Trophoblast cell (in vitro differentiated cells and primary cell): Measurements from ENCODE around the gene HPSE2.

Source experiments
- DNase-seq, 2 donors: peaks; one replicate each; pipeline ENCODE4 v3.0.0-alpha.2; 2016
- H2AFZ ChIP-seq: 2 replicates; pipeline ENCODE4 v1.6.1; 2013; ENCODE audit warnings: low read length, moderate library complexity, mild to moderate bottlenecking; ENCODE audit not compliant: insufficient read depth, poor library complexity
- H2AK5ac ChIP-seq: 2 replicates; pipeline ENCODE4 v1.6.1; 2013; ENCODE audit warnings: mild to moderate bottlenecking, low read length
- H2BK120ac ChIP-seq: 2 replicates; pipeline ENCODE4 v1.6.1; 2013; ENCODE audit warnings: low read length, mild to moderate bottlenecking, moderate library complexity; ENCODE audit not compliant: insufficient read depth, poor library complexity
- H2BK12ac ChIP-seq: 2 replicates; pipeline ENCODE4 v1.6.1; 2013; ENCODE audit warnings: mild to moderate bottlenecking, low read length, moderate library complexity
- H2BK5ac ChIP-seq: 2 replicates; pipeline ENCODE4 v1.6.1; 2013; ENCODE audit warnings: low read length, low read depth, moderate library complexity, mild to moderate bottlenecking; ENCODE audit not compliant: poor library complexity
- H3K14ac ChIP-seq: 2 replicates; pipeline ENCODE4 v1.6.1; 2013; ENCODE audit warnings: mild to moderate bottlenecking, low read length
- H3K18ac ChIP-seq: 2 replicates; pipeline ENCODE4 v1.6.1; 2013; ENCODE audit warnings: mild to moderate bottlenecking, low read length
- H3K23ac ChIP-seq: 2 replicates; pipeline ENCODE4 v1.6.1; 2013; ENCODE audit warnings: low read length
- H3K27ac ChIP-seq: 2 replicates; pipeline ENCODE4 v1.5.1; 2013; ENCODE audit warnings: low read depth, mild to moderate bottlenecking, inconsistent platforms, low read length, moderate library complexity
- H3K27me3 ChIP-seq: 2 replicates; pipeline ENCODE4 v1.6.1; 2013; ENCODE audit warnings: inconsistent platforms, mild to moderate bottlenecking, low read length, moderate library complexity; ENCODE audit not compliant: insufficient read depth
- H3K36me3 ChIP-seq, 2 experiments: 1 replicate in 1 of 2; 2 replicates in 1 of 2; pipeline ENCODE4 v1.6.1; 2013; ENCODE audit warnings: low read length in 2 of 2, mild to moderate bottlenecking in 2 of 2, moderate library complexity in 1 of 2; ENCODE audit not compliant: insufficient read depth in 2 of 2, control insufficient read depth in 1 of 2
- H3K4ac ChIP-seq: 2 replicates; pipeline ENCODE4 v1.6.1; 2013; ENCODE audit warnings: low read depth, mild to moderate bottlenecking, low read length, moderate library complexity
- H3K4me1 ChIP-seq, 2 experiments: 1 replicate in 1 of 2; 2 replicates in 1 of 2; pipeline ENCODE4 v1.6.1; 2013; ENCODE audit warnings: low read length in 2 of 2, mild to moderate bottlenecking in 2 of 2, moderate library complexity in 1 of 2; ENCODE audit not compliant: insufficient read depth in 2 of 2, control insufficient read depth in 1 of 2
- H3K4me2 ChIP-seq: 2 replicates; pipeline ENCODE4 v1.6.1; 2013; ENCODE audit warnings: inconsistent platforms, mild to moderate bottlenecking, low read length, moderate library complexity
- H3K4me3 ChIP-seq: 2 replicates; pipeline ENCODE4 v1.5.1; 2013; ENCODE audit warnings: mild to moderate bottlenecking, low read depth, low read length, inconsistent platforms
- H3K79me1 ChIP-seq: one replicate; pipeline ENCODE4 v1.6.1; 2013; ENCODE audit warnings: low read length
- H3K79me2 ChIP-seq: 2 replicates; pipeline ENCODE4 v1.6.1; 2013; ENCODE audit warnings: low read length, mild to moderate bottlenecking; ENCODE audit not compliant: control insufficient read depth, insufficient read depth, poor library complexity
- H3K9ac ChIP-seq: 2 replicates; pipeline ENCODE4 v1.6.1; 2013; ENCODE audit warnings: mild to moderate bottlenecking, low read length
- H3K9me3 ChIP-seq: 2 replicates; pipeline ENCODE4 v1.6.1; 2013; ENCODE audit warnings: low read depth, mild to moderate bottlenecking, control low read depth, inconsistent platforms, low read length; ENCODE audit not compliant: insufficient read depth
- H4K12ac ChIP-seq: 2 replicates; pipeline ENCODE4 v1.6.1; 2013; ENCODE audit warnings: low read depth, mild to moderate bottlenecking, low read length, moderate library complexity
- H4K8ac ChIP-seq: 2 replicates; pipeline ENCODE4 v1.6.1; 2013; ENCODE audit warnings: low read depth, mild to moderate bottlenecking, low read length, moderate library complexity
- H4K91ac ChIP-seq: one replicate; pipeline ENCODE4 v1.6.1; 2013; ENCODE audit warnings: low read depth, mild to moderate bottlenecking, low read length, moderate library complexity
- WGBS: extraction: QIAGEN DNeasy Blood & Tissue Kit; methylation state at CpG from one replicate; pipeline ENCODE4 v1.1.7; 2013; ENCODE audit warnings: missing lambda C conversion rate; ENCODE audit not compliant: insufficient read length, insufficient coverage; ENCODE audit errors: extremely low coverage; 5-methylcytosine and 5-hydroxymethylcytosine counted together

The HPSE2 gene

GRCh38 chr10:99085358-99085757 lies 150.3 kb downstream of the HPSE2 start:
- Histone ChIP-seq H3K27ac (no peak overlapping the region), H2BK5ac (no peak overlapping the region), H3K23ac (no peak overlapping the region), H3K79me1 (no peaks in the 10 kb centered on the region), H3K9me3 (no peaks in the 10 kb centered on the region), H3K79me2 (no peaks in the 10 kb centered on the region), H3K27me3 (no peaks in the 10 kb centered on the region), H3K4me3 (no peak overlapping the region), H3K4ac (no peak overlapping the region), H3K4me2 (no peak overlapping the region), H4K91ac (no peak overlapping the region), H3K4me1 (no peaks in the 10 kb centered on the region), H2AK5ac (no peak overlapping the region), H2AFZ (no peak overlapping the region), H3K14ac (no peak overlapping the region), H3K36me3 (no peaks in the 10 kb centered on the region), H4K8ac (no peak overlapping the region), H3K9ac (no peak overlapping the region), H4K12ac (no peak overlapping the region), H3K18ac (no peak overlapping the region), H2BK120ac (no peak overlapping the region), H2BK12ac (no peak overlapping the region)
- DNase-seq = no peak
- no CpG with 5 or more reads among the region's 2 CpGs for WGBS

DNA sequence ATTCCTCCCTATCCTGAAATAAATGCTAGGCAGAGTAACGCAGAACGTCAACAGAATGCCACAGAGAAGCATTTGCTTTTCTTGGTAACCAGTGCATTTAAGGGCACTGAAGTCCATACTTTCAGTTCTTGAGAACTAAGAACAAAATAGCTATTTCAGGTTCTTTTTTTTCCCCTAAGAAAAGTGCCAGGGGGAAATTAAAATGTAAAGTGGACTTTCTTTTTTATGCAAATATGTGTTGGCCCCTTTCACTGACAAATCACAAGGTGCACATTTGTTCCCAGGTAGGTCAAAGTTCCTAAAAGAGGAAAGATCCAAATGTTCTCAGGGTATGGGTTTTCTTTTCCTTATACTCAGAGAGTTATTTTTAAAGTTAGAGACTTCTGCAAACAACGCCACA lies 151.5 kb downstream of the HPSE2 start:
- Histone ChIP-seq H2BK5ac (no peak overlapping the region), H2AK5ac (no peak overlapping the region)
- WGBS = no CpG with 5 or more reads among the region's 3 CpGs

GRCh38 chr10:99080275-99080945 lies 155.2 kb downstream of the HPSE2 start:
- Histone ChIP-seq H3K27me3 (no peaks in the 10 kb centered on the region), H2AFZ (no peak overlapping the region), H3K18ac (no peak overlapping the region), H3K79me2 (no peaks in the 10 kb centered on the region), H3K4ac (no peak overlapping the region), H3K79me1 (no peaks in the 10 kb centered on the region), H2AK5ac (no peak overlapping the region), H4K8ac (no peak overlapping the region), H3K14ac (no peak overlapping the region), H3K9me3 (no peaks in the 10 kb centered on the region), H3K4me3 (no peak overlapping the region), H2BK120ac (no peak overlapping the region), H3K4me1 (no peaks in the 10 kb centered on the region), H4K12ac (no peak overlapping the region), H3K4me2 (no peak overlapping the region), H2BK12ac (no peak overlapping the region), H3K9ac (no peak overlapping the region), H4K91ac (no peak overlapping the region), H3K36me3 (no peaks in the 10 kb centered on the region), H3K27ac (no peak overlapping the region), H2BK5ac (no peak overlapping the region), H3K23ac (no peak overlapping the region)
- no CpG with 5 or more reads among the region's 1 CpG for WGBS
- DNase-seq = no peak

More for the DNA sequence above, 151.5 kb downstream of the HPSE2 start:
- Histone ChIP-seq H3K36me3 (no peaks in the 10 kb centered on the region), H4K8ac (no peak overlapping the region), H3K9me3 (no peaks in the 10 kb centered on the region), H3K4me2 (no peak overlapping the region), H3K4me3 (no peak overlapping the region), H4K91ac (no peak overlapping the region), H2BK120ac (no peak overlapping the region), H3K4me1 (no peaks in the 10 kb centered on the region), H3K14ac (no peak overlapping the region), H3K27me3 (no peaks in the 10 kb centered on the region), H3K79me2 (no peaks in the 10 kb centered on the region), H3K4ac (no peak overlapping the region), H3K9ac (no peak overlapping the region), H3K18ac (no peak overlapping the region), H4K12ac (no peak overlapping the region), H3K23ac (no peak overlapping the region), H2BK12ac (no peak overlapping the region), H3K79me1 (no peaks in the 10 kb centered on the region), H2AFZ (no peak overlapping the region), H3K27ac (no peak overlapping the region)
- no peak for DNase-seq

- Histone ChIP-seq H4K8ac (no peak overlapping the region), H2BK5ac (no peak overlapping the region), H3K4me3 (no peak overlapping the region), H3K23ac (no peak overlapping the region), H2BK12ac (no peak overlapping the region), H3K27me3 (no peaks in the 10 kb centered on the region), H3K14ac (no peak overlapping the region), H3K27ac (no peak overlapping the region), H4K91ac (no peak overlapping the region), H3K36me3 (no peaks in the 10 kb centered on the region), H3K79me1 (no peaks in the 10 kb centered on the region), H4K12ac (no peak overlapping the region), H3K4me2 (no peak overlapping the region), H3K79me2 (no peaks in the 10 kb centered on the region), H3K4me1 (no peaks in the 10 kb centered on the region), H3K9ac (no peak overlapping the region), H3K18ac (no peak overlapping the region), H3K9me3 (peaks cover 2% of the 10 kb centered on the region), H3K4ac (no peak overlapping the region), H2AK5ac (no peak overlapping the region), H2AFZ (no peak overlapping the region), H2BK120ac (no peak overlapping the region)
- DNase-seq = no peak
Observed at GRCh38 chr10:99062591-99062990, 173.1 kb downstream of the HPSE2 start.
